ENCODE measurements around the gene DEFB128.

DNA sequence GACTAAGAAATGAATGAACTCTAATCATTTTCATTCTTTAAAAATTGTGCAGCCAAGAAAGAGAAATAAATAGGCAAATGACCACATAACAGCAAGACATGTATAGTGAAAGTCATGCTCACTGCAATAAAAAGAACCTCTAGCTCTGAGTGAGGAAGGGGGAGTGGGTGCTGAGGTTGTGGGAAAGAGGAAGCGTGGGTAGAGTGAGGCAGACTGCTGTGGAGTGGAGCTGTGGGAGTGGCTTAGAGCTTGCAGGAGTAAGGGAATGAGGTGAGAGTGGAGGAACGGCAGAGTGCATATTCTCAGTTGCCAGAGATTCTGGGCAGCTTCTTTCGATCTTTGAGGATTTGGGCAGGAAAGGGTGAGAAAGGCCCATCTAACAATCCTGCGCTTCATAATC is 48.0 kb upstream of the DEFB128 start:
- no peak for TF ChIP-seq POLR2A (IDR thresholded peaks at IDR 0.05)
- TF ChIP-seq, protein P1, sequence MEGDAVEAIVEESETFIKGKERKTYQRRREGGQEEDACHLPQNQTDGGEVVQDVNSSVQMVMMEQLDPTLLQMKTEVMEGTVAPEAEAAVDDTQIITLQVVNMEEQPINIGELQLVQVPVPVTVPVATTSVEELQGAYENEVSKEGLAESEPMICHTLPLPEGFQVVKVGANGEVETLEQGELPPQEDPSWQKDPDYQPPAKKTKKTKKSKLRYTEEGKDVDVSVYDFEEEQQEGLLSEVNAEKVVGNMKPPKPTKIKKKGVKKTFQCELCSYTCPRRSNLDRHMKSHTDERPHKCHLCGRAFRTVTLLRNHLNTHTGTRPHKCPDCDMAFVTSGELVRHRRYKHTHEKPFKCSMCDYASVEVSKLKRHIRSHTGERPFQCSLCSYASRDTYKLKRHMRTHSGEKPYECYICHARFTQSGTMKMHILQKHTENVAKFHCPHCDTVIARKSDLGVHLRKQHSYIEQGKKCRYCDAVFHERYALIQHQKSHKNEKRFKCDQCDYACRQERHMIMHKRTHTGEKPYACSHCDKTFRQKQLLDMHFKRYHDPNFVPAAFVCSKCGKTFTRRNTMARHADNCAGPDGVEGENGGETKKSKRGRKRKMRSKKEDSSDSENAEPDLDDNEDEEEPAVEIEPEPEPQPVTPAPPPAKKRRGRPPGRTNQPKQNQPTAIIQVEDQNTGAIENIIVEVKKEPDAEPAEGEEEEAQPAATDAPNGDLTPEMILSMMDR (IDR thresholded peaks at IDR 0.05) = no peak
